HG02884 (cell line): ENCODE data around the gene RABAC1.

Experiments
- ATAC-seq: cut with Tn5 transposase; IDR thresholded peaks from one replicate; pipeline ENCODE4 v1.9.1; 2021; ENCODE audit warnings: mild to moderate bottlenecking, moderate library complexity; ENCODE audit not compliant: unreplicated experiment

RABAC1 gene

GRCh38 chr19:41930322-41930722 is 28.8 kb downstream of the RABAC1 start:
- no peak for ATAC-seq

- ATAC-seq = no peak
These were observed 29.5 kb downstream of the RABAC1 start for GRCh38 chr19:41929536-41930071.

GRCh38 chr19:41928754-41929535 is 30.2 kb downstream of the RABAC1 start:
- no peak for ATAC-seq

GRCh38 chr19:41928221-41928683 is 30.9 kb downstream of the RABAC1 start, which contains the start of gene ERFL:
Gene ERFL, minus strand, starts transcription at chr19:41928449. Its CDS starts 15,530 bp downstream, at chr19:41912919.
- ATAC-seq = no peak

GRCh38 chr19:41927497-41928192 is 31.5 kb downstream of the RABAC1 start:
- ATAC-seq = no peak

GRCh38 chr19:41926763-41927496 is 32.2 kb downstream of the RABAC1 start:
- no peak for ATAC-seq

- ATAC-seq = no peak
These were observed 32.9 kb downstream of the RABAC1 start for GRCh38 chr19:41926028-41926762.

- no peak for ATAC-seq
These were observed 33.7 kb downstream of the RABAC1 start for GRCh38 chr19:41925208-41926003.

- no peak for ATAC-seq
These were observed 34.7 kb downstream of the RABAC1 start for GRCh38 chr19:41924151-41925145.

GRCh38 chr19:41923045-41923788 is 35.9 kb downstream of the RABAC1 start:
- ATAC-seq = no peak

GRCh38 chr19:41922585-41922984 is 36.5 kb downstream of the RABAC1 start:
- ATAC-seq = no peak

GRCh38 chr19:41921577-41922576 is 37.2 kb downstream of the RABAC1 start:
- no peak for ATAC-seq

- no peak for ATAC-seq
These were observed 38.1 kb downstream of the RABAC1 start for GRCh38 chr19:41920882-41921576.

GRCh38 chr19:41919948-41920712 is 39.0 kb downstream of the RABAC1 start:
- no peak for ATAC-seq

- ATAC-seq = no peak
These were observed 40.4 kb downstream of the RABAC1 start for GRCh38 chr19:41918653-41919244.
